H7 (cell line): ENCODE data around the gene INTS7. TPM values are rescaled to one million over a fixed set of nuclear protein-coding genes. Genes with fewer than 3 reads are reported as not detected.

Source experiments
- DNase-seq: peaks from one replicate; pipeline ENCODE4 v3.0.0; 2012
- H3K27me3 ChIP-seq: 2 replicates; pipeline ENCODE4 v1.6.0; 2011; ENCODE audit warnings: mild to moderate bottlenecking, low read length; ENCODE audit not compliant: control insufficient read depth, insufficient read depth
- H3K36me3 ChIP-seq: replicated peaks from 2 replicates; pipeline ENCODE4 v1.5.1; 2011; ENCODE audit warnings: low read length; ENCODE audit not compliant: control insufficient read depth, insufficient read depth
- H3K4me3 ChIP-seq: 2 replicates; pipeline ENCODE4 v1.5.1; 2011; ENCODE audit warnings: low read depth, mild to moderate bottlenecking, control low read depth, low read length, moderate library complexity; ENCODE audit not compliant: insufficient read depth
- total RNA-seq: library from RNA; depleted of rRNA; stranded (reverse); fragments of >200 nt; shearing (Covaris generic); gene quantifications from 2 replicates; pipeline ENCODE4 v1.2.3, GENCODE V29; 2014; rRNA removed

Gene INTS7, protein sequence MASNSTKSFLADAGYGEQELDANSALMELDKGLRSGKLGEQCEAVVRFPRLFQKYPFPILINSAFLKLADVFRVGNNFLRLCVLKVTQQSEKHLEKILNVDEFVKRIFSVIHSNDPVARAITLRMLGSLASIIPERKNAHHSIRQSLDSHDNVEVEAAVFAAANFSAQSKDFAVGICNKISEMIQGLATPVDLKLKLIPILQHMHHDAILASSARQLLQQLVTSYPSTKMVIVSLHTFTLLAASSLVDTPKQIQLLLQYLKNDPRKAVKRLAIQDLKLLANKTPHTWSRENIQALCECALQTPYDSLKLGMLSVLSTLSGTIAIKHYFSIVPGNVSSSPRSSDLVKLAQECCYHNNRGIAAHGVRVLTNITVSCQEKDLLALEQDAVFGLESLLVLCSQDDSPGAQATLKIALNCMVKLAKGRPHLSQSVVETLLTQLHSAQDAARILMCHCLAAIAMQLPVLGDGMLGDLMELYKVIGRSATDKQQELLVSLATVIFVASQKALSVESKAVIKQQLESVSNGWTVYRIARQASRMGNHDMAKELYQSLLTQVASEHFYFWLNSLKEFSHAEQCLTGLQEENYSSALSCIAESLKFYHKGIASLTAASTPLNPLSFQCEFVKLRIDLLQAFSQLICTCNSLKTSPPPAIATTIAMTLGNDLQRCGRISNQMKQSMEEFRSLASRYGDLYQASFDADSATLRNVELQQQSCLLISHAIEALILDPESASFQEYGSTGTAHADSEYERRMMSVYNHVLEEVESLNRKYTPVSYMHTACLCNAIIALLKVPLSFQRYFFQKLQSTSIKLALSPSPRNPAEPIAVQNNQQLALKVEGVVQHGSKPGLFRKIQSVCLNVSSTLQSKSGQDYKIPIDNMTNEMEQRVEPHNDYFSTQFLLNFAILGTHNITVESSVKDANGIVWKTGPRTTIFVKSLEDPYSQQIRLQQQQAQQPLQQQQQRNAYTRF
- 19.5 and 21.5 TPM in 2 replicates for total RNA-seq

DNA sequence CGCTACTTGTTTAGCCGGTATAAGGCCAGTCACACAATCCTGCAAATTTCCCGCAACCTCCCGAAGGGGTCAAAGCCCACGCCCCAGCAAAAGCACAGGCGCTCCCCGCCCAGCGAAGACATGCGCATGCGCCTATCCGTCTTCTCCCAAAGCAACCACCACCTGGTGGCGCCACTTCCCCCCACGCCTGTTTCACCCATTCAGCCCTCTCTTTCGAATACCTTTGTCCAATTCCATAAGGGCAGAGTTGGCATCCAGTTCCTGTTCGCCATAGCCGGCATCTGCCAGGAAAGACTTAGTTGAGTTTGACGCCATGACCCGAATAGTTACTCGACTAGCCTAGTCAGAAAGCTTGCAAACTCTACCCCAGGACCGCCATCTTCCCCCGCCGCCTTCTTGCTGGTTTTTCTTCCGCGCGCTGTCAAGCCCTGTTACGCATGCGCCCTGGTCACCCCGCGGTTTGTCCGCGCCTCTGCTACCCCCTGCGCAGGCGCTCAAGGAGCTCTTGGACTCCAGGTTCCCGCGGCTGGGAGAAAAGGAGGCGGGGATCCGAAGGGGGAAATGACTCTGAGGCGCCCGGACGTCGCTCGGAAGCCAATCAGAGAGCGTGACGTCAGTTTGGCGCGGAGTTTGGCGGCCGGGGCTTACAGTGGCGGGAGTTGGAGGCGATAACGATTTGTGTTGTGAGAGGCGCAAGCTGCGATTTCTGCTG, at the start of gene INTS7, which contains the start of gene DTL:
Gene INTS7 (minus strand): TSS at position 435 of the 712 bp plus-strand sequence. CDS start 120 bp downstream, at position 315.
Gene DTL (plus strand): TSS at position 626 of the 712 bp plus-strand sequence. CDS start 143 bp downstream, outside the sequence.
- Histone ChIP-seq H3K27me3 (no peaks in the 10 kb centered on the region), H3K36me3 (peaks cover 1% of the 10 kb centered on the region), H3K4me3 (peak within 1 kb of the TSS; percentile 89)
- peak; percentile 95 for DNase-seq

DNA sequence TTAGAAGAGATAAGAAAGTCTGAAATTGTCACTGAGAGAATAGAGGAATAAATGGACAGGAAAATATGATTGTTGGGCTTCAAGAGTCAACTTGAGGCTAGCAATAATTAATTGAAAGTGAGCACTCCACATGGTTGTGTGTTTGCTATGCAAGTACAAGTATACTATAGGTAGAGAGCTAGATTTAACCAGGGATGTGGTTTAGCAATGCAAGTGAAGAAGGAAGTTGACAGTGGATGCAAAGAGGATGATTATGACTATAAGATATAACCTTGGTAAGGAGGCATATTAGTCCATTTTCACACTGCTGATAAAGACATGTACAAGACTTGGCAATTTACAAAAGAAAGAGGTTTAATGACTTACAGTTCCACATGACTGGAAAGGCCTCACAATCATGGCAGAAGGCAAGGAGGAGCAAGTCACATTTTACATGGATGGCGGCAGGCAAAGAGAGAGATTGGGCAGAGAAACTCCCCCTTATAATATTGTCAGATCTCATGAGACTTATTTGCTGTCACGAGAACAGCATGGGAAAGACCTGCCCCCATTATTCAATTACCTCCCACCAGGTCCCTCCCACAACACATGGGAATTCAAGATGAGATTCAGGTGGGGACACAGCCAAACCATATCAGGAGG, 47.5 kb upstream of the INTS7 start:
- H3K36me3 ChIP-seq, result peaks cover 20% of the 10 kb centered on the region
- H3K4me3 ChIP-seq, result no peak overlapping the region
- no peaks in the 10 kb centered on the region for H3K27me3 ChIP-seq
- no peak for DNase-seq

DNA sequence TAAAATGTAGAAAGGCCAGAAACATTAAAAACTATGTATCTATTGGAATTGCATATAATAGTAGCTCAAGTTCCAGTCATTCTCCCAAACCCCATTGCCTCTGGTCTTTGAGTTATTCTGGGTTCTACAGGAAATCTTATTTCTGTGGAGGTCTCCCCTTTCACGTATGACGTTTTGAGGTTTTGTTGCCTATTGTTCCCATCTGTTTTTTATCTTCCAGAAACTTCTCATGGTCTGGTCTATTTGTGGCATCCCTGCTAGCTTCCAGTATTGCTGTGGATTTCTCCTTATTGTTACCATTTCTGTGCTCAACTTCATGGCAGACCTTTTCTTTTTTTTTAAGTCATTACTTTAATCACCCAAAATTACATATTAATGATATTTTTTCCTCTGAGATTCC, 43.5 kb upstream of the INTS7 start:
- peaks cover 18% of the 10 kb centered on the region for H3K36me3 ChIP-seq
- H3K4me3 ChIP-seq, result no peak overlapping the region
- no peaks in the 10 kb centered on the region for H3K27me3 ChIP-seq
- DNase-seq, result no peak

DNA sequence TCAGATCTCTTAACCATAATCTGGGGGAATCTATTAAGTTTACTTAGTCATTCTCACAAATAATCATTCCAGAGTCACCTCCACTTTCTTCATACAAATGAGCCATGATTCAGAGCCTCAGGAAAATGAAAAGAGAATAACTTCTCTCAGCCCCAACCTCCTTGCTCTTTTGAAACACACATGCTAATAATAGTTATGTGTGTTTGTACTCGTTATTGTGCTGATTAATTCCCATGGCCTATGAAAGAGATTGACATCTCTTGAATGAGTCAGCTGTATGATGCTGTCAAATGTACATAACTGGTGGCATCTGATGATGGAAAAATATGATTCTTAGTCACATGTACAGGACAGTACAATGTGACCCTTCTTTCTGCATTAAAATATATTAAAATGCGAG, 41.7 kb upstream of the INTS7 start:
- H3K27me3 ChIP-seq, result no peaks in the 10 kb centered on the region
- no peak overlapping the region for H3K4me3 ChIP-seq
- DNase-seq, result no peak
- H3K36me3 ChIP-seq, result peaks cover 13% of the 10 kb centered on the region

DNA sequence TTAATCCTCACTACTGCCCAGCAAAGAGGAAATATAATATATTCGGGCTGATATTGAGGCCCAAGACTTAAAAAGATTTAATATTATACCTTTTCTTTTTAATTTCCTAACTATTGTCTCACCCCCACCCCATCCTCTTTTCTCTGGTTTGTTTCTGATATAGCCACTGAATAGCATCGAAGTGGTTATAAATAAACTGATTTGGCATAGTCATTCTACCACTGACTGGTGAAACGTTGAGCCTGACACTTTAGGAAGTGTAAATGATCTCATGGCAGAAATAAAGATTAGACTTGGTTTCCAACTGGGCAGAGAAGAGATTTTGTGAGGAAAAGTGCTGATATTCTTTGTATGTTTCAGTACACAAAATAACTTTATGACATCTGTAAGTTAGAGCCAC, 39.5 kb upstream of the INTS7 start:
- H3K36me3 ChIP-seq, result peaks cover 7% of the 10 kb centered on the region
- DNase-seq, result no peak
- H3K27me3 ChIP-seq, result no peaks in the 10 kb centered on the region
- no peak overlapping the region for H3K4me3 ChIP-seq

DNA sequence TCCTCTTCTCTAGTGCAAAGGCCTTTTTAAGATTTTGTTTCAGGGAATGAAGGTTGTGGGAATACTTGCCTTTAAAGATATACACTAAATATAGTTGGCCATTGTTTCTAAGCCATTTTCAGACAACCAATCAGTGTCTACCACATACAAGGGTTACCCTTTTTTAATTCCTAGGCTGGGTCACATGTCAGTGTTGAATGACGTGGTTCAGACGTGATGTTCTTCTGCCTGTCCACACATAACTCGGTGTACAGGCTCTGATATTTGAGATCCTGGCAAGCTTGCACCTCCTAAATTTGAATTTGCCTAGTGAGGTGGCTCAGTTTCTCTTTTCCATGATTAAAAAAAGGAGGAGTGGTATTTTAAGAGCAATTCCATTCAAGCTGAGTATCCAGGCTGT, 39.0 kb upstream of the INTS7 start:
- no peaks in the 10 kb centered on the region for H3K27me3 ChIP-seq
- peaks cover 7% of the 10 kb centered on the region for H3K36me3 ChIP-seq
- no peak overlapping the region for H3K4me3 ChIP-seq
- DNase-seq, result no peak

DNA sequence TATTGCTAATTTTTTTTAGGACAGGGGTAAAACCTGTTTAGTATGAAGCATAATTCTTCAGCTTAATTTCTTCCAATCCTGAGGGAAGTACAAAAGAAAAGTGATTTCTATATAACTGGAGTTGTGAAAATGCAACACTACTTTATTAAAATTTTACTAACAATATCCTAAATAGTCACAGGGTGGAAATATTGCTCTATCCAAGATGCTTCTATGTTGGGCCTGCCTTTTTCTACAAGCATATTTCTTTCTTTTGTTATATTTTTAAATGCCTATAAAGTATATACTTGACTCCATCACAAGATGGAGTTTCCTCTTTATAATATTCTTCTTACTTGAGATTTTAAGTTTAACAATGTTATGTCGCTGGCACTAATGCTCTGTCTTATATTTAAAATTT, 38.1 kb upstream of the INTS7 start:
- Histone ChIP-seq H3K27me3 (no peaks in the 10 kb centered on the region), H3K36me3 (peaks cover 5% of the 10 kb centered on the region), H3K4me3 (no peak overlapping the region)
- DNase-seq, result no peak

DNA sequence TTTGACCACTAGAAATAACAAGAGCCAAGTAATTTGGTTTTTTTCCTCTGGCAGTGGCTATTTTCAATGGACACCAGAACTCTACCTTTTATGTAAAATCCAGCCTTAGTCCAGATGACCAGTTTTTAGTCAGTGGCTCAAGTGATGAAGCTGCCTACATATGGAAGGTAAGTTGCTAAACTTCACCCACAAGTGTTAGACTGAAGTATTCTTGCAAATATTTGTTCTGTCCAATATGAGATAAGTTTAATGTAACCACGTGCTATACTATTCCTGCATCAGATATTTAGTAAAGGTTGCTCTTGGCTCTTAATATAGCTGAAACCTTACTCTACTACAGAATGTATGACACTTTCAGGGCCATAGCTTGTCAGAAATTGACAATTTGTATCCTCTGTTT, 36.7 kb upstream of the INTS7 start:
- Histone ChIP-seq H3K27me3 (no peaks in the 10 kb centered on the region), H3K4me3 (no peak overlapping the region), H3K36me3 (peaks cover 6% of the 10 kb centered on the region)
- DNase-seq, result no peak

DNA sequence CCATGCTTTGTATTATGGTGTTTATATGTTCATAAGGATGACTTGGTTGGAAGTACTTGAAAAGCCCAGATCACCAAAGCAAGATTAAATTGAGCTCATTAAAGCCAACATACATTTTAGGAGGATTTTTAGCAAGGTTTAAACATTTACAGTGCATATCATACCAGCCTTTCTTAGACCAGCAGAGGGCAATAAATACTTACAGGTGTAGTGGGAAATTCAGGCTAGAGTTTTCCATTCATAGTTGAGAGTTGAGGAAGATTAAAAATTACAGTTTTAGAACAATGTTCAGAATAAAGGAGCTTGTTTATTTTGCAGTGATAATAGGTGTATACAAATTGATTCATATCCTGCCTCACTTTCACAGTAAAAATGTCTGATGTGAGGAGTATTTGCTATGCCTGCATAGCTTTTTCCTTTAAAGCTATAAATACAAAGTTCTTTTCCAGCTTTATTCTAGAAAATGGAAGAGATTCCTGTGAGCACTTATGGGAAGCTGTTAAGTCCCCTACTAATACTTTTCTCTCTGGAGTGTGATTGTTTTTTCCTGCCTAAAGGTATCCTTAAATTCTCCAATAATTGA, 35.5 kb upstream of the INTS7 start:
- H3K36me3 ChIP-seq, result peaks cover 9% of the 10 kb centered on the region
- H3K4me3 ChIP-seq, result no peak overlapping the region
- peak; percentile 14 for DNase-seq
- H3K27me3 ChIP-seq, result no peaks in the 10 kb centered on the region

DNA sequence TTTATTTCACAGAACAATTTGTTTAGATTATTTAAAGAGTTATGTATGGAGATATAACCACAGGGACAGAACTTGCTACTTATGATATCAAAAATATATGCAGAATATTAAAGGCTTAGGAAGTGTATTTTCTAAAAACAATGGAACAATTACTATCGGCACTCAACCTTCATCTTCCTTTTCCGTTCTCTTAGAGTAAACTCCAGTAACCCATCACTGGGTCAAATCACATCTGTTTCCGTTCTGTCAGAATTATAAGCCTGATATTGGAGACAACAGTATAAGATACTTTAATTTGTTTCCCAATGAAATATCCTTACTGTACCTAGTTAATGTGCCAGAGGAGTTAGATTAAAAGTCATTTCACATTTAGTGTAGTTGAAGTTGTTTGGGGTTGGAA, 32.4 kb upstream of the INTS7 start:
- no peaks in the 10 kb centered on the region for H3K27me3 ChIP-seq
- H3K36me3 ChIP-seq, result peaks cover 10% of the 10 kb centered on the region
- no peak overlapping the region for H3K4me3 ChIP-seq
- DNase-seq, result no peak

DNA sequence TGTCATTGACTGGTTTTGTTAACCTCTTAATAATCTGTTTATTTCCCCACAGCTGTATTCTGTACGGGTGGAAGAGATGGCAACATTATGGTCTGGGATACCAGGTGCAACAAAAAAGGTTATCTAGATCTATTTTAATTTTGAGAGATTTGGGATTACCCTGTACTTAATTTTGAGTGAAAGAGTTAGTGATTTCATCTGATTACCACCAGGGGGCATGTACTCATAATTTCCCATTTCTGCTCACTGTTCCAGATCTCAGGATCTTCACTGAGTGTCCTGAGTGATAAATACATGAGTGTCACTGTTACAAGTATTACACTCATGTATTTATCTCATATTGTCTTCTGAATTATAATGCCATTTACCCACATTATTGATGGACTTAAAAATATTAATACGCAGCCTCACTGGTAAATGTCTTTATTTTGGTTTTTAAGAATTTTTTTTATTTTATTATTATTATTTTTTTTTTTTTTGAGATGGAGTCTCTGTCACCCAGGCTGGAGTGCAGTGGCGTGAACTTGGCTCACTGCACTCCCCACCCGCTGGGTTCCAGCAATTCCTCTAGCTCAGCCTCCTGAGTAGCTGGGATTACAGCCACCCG, 27.6 kb upstream of the INTS7 start:
- H3K36me3 ChIP-seq, result peaks cover 7% of the 10 kb centered on the region

DNA sequence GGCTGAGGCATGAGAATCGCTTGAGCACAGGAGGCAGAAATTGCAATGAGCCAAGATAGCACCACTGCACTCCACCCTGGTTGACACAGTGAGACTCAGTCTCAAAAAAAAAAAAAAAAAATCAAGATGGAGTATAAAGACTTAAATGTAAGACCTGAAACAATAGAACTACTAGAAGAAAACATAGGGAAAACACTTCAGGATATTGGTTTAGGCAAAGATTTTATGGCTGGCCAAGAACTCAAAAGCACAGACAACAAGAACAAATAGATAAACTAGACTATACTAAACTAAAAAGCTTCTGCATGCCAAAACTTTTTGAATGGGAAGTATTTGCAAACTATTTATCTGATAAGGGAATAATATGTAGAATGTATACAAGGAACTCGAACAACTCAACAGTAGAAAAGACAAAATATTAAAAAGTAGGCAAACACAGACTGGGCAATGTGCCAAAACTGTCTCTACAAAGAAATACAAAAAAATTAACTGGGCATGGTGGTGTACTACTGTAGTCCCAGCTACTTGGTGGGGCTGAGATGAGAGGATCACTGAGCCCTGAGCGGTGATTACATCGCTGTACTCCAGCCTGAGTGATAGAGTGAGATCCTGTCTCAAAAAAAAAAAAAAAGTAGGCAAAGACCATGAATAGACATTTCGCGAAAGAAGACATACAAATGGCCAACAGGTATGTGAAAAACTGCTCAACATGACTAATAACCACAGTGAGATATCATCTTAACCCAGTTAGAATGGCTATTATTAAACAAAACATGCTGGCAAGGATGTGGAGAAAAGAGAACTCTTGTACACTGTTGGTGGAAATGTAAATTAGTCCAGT, 25.5 kb upstream of the INTS7 start:
- Histone ChIP-seq H3K4me3 (no peak overlapping the region), H3K36me3 (peaks cover 3% of the 10 kb centered on the region), H3K27me3 (no peaks in the 10 kb centered on the region)
- no peak for DNase-seq

More for the DNA sequence above, 27.6 kb upstream of the INTS7 start:
- H3K27me3 ChIP-seq, result no peaks in the 10 kb centered on the region
- peak; percentile 15 for DNase-seq
- no peak overlapping the region for H3K4me3 ChIP-seq

DNA sequence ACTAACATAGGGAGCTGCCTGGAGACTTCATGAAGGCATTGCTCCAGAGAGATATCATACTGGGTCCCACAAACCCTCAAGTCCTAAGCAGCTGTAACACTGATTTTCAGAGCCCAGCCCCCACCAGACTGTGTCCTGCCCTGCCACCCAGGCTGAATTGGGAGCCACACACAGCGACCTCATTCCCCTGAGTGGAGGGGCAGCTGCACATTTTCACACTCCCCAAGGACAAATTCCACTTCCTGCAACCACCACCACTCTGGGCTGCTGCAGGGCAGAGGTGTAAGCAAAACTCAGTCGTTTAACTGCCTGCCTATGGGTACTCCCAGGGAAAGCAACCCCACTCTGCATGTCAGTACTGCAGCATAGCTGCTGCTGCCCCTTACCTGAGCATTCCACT, 20.0 kb upstream of the INTS7 start:
- DNase-seq, result no peak
- H3K36me3 ChIP-seq, result peaks cover 9% of the 10 kb centered on the region
- no peak overlapping the region for H3K4me3 ChIP-seq
- H3K27me3 ChIP-seq, result no peaks in the 10 kb centered on the region
